Choroid plexus epithelial cell (primary cell): ENCODE results near the gene RPS6KA5.
A peak's percentile ranks its signal among the peaks of the same experiment; 100 is the strongest.

Experiments used
- DNase-seq: peaks from one replicate; pipeline ENCODE4 v3.0.0-alpha.2; 2010; ENCODE audit warnings: low read depth
- H3K4me3 ChIP-seq: 2 replicates; pipeline ENCODE4 v1.5.1; 2011; ENCODE audit warnings: low read depth, mild to moderate bottlenecking, control low read depth, low read length, moderate library complexity
- TF ChIP-seq, protein P1 (sequence below): conservative IDR thresholded peaks from 2 replicates; pipeline ENCODE4 v1.5.1; 2011; ENCODE audit warnings: low read depth, mild to moderate bottlenecking, control low read depth, inconsistent platforms, low read length, moderate library complexity

RPS6KA5 gene

DNA sequence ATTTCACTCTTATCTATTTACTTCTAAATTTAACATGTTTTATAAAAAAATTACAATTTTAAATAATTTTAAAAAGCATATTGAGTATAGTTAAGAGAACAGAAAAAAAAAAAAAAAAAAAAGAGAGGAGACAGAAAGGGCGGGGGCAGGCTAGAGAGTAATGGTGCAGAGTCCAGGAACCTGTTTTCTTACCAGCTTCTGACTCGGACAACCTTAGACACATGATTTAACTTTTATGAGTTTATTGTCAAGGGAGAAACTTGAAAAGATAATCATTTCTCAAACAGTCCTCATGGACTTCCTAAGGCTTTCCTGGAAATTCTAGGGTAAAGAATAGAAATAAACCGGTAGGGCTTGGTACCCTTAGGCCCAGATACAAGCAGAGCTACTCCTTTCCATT, 84.3 kb downstream of the RPS6KA5 start:
- no peak for DNase-seq
- TF ChIP-seq, protein P1, sequence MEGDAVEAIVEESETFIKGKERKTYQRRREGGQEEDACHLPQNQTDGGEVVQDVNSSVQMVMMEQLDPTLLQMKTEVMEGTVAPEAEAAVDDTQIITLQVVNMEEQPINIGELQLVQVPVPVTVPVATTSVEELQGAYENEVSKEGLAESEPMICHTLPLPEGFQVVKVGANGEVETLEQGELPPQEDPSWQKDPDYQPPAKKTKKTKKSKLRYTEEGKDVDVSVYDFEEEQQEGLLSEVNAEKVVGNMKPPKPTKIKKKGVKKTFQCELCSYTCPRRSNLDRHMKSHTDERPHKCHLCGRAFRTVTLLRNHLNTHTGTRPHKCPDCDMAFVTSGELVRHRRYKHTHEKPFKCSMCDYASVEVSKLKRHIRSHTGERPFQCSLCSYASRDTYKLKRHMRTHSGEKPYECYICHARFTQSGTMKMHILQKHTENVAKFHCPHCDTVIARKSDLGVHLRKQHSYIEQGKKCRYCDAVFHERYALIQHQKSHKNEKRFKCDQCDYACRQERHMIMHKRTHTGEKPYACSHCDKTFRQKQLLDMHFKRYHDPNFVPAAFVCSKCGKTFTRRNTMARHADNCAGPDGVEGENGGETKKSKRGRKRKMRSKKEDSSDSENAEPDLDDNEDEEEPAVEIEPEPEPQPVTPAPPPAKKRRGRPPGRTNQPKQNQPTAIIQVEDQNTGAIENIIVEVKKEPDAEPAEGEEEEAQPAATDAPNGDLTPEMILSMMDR = no peak
- H3K4me3 ChIP-seq = no peak overlapping the region

GRCh38 chr14:90971687-90972086, 88.8 kb downstream of the RPS6KA5 start:
- TF ChIP-seq, protein P1 = no peak
- no peak overlapping the region for H3K4me3 ChIP-seq
- no peak for DNase-seq

- TF ChIP-seq, protein P1 = no peak
- peak; percentile 24 for DNase-seq
- H3K4me3 ChIP-seq = no peak overlapping the region
These were observed 90.3 kb downstream of the RPS6KA5 start for GRCh38 chr14:90970167-90970600.

DNA sequence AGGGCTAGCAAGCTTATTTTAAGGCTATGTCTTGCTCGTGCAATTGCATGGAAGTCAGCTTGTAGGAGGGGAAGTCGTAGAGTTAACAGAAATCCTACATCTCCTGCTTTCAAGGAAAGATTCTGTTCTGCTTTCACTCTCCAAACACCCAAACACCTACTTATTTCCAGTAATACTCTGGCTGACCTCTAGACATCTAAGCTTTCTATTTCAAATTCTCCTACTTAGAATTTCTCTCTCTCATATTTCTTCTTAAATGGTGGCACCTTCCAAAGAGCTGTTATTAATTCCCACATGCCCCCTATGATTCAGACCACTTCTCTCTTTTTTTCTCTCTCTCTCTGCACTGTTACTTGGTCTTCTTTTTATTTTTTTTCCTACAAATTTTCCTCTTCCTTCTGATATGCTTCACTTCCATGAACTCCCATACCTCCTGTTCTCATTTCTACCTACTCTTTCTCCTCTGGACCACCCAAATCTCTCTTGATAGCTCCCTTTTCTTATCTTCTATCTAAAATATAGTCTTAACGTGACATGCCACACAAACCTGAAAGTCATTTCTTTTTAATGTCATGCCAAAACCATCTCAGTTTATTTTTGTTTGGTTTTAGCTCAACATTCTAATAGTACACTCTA, 90.8 kb downstream of the RPS6KA5 start:
- H3K4me3 ChIP-seq = no peak overlapping the region
- TF ChIP-seq, protein P1 = no peak
- DNase-seq = peak; percentile 10

DNA sequence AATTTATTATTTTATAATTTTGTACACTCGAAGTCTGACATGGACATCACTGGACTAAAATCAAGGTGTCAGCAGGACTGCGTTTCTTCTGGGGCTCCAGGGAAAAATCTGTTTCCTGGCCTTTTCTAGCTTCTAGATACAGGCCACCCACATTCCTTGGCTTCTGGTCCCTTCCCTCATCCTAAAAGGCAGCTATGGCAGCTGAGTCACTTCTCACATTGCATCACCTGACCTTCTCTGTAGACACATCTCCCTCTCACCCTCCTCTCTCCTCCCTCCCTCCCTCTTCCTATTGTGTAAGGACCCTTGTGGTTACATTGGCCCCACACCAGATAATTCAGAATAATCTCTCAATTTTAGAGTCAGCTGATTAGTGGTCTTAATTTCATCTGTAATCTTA, 92.4 kb downstream of the RPS6KA5 start:
- peak; percentile 10 for DNase-seq
- TF ChIP-seq, protein P1 = no peak

GRCh38 chr14:90966493-90966892, 93.9 kb downstream of the RPS6KA5 start:
- H3K4me3 ChIP-seq = no peak overlapping the region
- TF ChIP-seq, protein P1 = no peak
- no peak for DNase-seq

More for the DNA sequence above, 92.4 kb downstream of the RPS6KA5 start:
- H3K4me3 ChIP-seq = no peak overlapping the region

DNA sequence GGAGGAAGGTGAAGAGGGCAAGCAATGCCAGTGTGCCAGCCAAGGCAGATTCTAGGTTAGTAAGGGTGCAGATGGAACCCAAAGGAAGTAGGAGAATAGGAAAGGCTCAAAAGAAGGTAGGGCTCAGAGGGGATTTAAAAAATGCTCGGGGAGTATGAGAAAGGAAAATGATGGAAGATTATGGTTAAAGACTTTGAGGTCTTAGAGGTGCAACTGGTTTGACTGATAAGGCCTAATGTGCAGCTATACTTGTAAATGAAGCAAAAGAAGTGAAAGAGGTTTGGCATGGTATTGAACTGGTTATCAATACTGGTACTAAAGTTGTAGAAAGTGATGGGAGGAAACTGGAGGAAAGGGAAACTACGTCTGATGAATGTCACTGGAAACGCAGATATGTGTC, 94.7 kb downstream of the RPS6KA5 start:
- no peak overlapping the region for H3K4me3 ChIP-seq
- DNase-seq = no peak
- TF ChIP-seq, protein P1 = no peak
